Natural killer cell treated with Interleukin-12 subunit alpha and Interleukin-12 subunit beta and Interleukin-15 and Interleukin-18, amount 100 ng/mL, for 72 hours (primary cell): ENCODE results near the gene SYNGR3. TPM values are rescaled to one million over a fixed set of nuclear protein-coding genes. Genes with fewer than 3 reads are reported as not detected.
A peak's percentile ranks its signal among the peaks of the same experiment; 100 is the strongest.

Experiments used
- ATAC-seq, 2 donors: fragments of 150-1000 bp; cut with Tn5 transposase in 1 of 2; sonication (Bioruptor Pico), chemical (Tn5 transposase) in 1 of 2; 2 replicates each; pipeline ENCODE4 v1.10.0; 2021
- DNase-seq: peaks from one replicate; pipeline ENCODE4 v3.0.0; 2022; ENCODE audit warnings: low spot score
- H3K27ac Mint-ChIP-seq, 2 donors: 1 replicate in 1 of 2; 2 replicates in 1 of 2; pipeline ENCODE4 v1.8.0; 2022; ENCODE audit warnings: mixed read lengths in 2 of 2, mild to moderate bottlenecking in 1 of 2, moderate library complexity in 1 of 2
- H3K27me3 Mint-ChIP-seq, 2 donors: 1 replicate in 1 of 2; 2 replicates in 1 of 2; pipeline ENCODE4 v1.8.0; 2022; ENCODE audit warnings: mixed read lengths in 2 of 2
- H3K36me3 Mint-ChIP-seq: one replicate; pipeline ENCODE4 v1.8.0; 2022; ENCODE audit warnings: mixed read lengths
- H3K4me1 Mint-ChIP-seq, 2 donors: 1 replicate in 1 of 2; 2 replicates in 1 of 2; pipeline ENCODE4 v1.8.0; 2022; ENCODE audit warnings: low read depth in 2 of 2, mixed read lengths in 2 of 2, mild to moderate bottlenecking in 1 of 2
- H3K4me3 Mint-ChIP-seq: one replicate; pipeline ENCODE4 v1.8.0; 2022; ENCODE audit warnings: mixed read lengths
- H3K9me3 Mint-ChIP-seq: 2 replicates; pipeline ENCODE4 v1.8.0; 2022; ENCODE audit warnings: mixed read lengths
- total RNA-seq, 2 donors: library from RNA; stranded (reverse); gene quantifications; one replicate each; pipeline ENCODE4 v1.2.3, GENCODE V29; 2022

Gene SYNGR3, protein sequence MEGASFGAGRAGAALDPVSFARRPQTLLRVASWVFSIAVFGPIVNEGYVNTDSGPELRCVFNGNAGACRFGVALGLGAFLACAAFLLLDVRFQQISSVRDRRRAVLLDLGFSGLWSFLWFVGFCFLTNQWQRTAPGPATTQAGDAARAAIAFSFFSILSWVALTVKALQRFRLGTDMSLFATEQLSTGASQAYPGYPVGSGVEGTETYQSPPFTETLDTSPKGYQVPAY
- 10 to 100 TPM; 21.3 to 43.6 TPM for total RNA-seq

DNA sequence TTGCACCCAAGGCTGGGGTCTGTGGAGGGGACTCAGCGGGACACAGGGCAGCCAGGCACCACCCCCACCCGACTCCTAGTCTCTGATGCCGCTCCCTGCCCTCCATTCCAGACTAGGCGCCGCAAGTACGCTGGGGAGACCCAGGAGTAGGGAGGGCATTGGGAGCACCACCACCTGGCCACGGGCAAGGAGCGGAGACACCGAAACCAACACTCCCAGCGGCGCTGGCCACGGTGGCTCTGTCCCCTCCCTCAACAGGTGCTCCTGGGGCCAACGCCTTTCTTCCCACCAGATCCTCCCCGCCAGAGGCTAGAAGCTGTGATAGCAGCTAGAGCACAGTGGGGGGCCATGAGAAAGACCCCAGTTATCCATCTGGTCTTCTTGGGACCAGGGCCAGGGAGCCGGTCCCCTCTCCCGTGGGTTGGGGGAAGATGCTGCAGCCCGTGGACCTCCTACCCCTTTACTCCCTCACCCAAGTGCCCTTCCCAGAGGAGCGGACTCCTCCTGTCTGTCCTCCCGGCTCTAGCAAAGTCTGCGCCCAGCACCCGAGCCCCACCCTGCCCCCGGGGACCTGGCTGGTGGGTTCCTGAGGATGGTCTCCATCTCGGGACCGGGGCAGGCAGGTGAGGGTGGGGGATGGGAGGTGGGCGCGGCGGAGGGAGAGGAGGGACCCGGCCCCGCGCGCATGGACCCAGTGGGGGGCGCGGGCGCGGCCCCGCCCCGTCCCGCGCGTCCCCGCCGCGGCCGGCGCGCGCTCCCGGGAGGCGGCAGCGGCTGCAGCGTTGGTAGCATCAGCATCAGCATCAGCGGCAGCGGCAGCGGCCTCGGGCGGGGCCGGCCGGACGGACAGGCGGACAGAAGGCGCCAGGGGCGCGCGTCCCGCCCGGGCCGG, at the start of gene SYNGR3:
Gene SYNGR3 (plus strand): TSS at position 762 of the 892 bp plus-strand sequence. CDS start 133 bp downstream, outside the sequence.
- H3K27ac Mint-ChIP-seq, result peak within 1 kb of the TSS; percentile 65 to 69
- no peaks in the 10 kb centered on the region for H3K27me3 Mint-ChIP-seq
- DNase-seq (no peak), ATAC-seq (no peak)
- no peaks in the 10 kb centered on the region for H3K9me3 Mint-ChIP-seq
- peaks cover 11 to 32% of the 10 kb centered on the region in 2 donors for H3K4me1 Mint-ChIP-seq
- H3K4me3 Mint-ChIP-seq, result peak within 1 kb of the TSS; percentile 80
- no peaks in the 10 kb centered on the region for H3K36me3 Mint-ChIP-seq

DNA sequence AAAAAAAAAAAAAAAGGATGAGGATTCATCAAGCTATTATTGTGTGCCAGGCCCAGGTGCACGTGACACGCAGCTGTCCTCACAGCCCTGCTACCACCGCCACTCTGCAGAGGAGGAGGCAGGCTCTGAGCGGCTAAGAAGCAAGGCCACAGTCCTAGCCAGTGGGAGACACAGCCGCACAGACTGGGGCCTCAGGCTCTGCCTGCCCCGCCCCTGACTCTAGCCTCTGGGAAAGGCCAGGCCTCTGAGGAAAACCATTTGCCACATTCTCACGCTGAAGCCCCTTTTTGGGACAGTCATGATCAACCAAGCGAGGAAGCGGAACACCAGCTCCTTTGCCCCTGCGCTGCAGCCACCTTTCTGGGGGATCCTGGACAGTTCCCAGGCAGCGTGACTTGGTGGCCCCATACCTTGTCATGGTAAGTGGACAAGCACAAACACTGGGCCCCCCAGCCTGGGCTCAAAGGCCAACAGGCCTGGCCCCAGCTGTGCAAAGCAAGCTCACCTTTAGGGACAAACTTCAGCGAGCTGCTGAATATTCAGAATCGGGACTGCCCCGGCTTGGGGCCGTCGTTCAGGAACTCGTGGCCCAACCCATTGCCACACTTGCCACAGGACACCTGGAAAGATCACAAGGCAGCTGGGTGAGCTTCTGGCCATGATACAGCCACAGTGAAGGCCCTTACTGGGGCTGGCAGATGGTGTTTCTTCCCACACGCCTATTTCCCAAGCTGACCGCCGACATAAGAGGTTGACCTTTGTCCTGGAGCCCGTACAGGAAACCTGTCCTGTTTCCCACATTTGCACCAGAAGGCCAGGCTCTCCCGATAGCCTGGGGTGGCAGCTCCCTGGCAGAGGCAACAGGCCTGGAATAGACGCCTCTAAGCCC, 49.3 kb upstream of the SYNGR3 start:
- H3K36me3 Mint-ChIP-seq, result no peaks in the 10 kb centered on the region
- peaks cover 13 to 23% of the 10 kb centered on the region in 2 donors for H3K4me1 Mint-ChIP-seq
- ATAC-seq (no peak), DNase-seq (no peak)
- no peaks in the 10 kb centered on the region for H3K27me3 Mint-ChIP-seq
- no peak overlapping the region for H3K27ac Mint-ChIP-seq
- H3K9me3 Mint-ChIP-seq, result no peaks in the 10 kb centered on the region
- no peak overlapping the region for H3K4me3 Mint-ChIP-seq

DNA sequence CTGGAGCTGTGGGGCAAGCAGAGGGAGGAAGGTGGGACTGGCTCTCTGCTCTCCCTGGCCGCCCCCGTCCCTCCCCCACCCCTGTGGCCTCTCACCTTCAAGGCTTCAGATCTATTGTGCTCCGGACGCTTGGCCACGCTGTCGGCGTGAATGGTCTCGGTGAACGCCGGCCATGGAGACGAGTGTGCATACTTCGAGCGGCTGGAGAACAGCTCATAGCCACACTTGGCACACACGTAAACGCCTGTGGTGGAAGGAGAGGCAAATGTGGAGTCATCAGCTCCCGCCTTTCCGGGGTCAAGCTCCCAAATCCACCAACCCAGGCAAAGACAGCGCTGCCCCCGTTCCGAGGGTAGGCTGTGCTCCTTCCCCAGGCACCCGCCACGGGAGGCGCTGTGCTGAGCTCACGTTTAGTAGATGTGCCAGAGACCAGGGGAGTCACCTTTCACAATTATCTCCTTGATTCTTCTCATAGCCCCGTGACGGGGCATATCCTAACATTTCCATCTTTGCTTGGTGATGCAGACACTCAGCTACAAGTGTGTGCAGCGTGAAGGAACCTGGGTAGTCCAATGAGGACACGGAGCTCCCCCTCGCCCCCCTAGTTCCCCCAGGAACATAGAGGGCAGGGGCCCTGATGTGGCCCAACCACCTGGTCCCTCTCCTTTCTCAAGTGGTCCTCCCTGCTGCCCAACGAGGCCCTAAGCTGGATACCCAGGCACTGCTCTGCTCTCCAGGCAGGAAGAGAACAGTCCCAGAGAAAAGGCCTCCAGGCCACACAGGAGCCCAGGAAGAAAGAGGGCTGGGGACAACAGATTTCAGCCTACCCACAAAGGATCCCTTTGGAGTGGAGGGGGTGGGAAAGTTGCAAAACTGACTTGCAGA, 48.4 kb upstream of the SYNGR3 start:
- ATAC-seq (no peak), DNase-seq (no peak)
- Mint-ChIP-seq H3K4me3 (peak overlapping the region; percentile 87), H3K4me1 (peaks cover 13 to 23% of the 10 kb centered on the region in 2 donors), H3K9me3 (no peaks in the 10 kb centered on the region), H3K27me3 (no peaks in the 10 kb centered on the region), H3K27ac (no peak overlapping the region), H3K36me3 (no peaks in the 10 kb centered on the region)

DNA sequence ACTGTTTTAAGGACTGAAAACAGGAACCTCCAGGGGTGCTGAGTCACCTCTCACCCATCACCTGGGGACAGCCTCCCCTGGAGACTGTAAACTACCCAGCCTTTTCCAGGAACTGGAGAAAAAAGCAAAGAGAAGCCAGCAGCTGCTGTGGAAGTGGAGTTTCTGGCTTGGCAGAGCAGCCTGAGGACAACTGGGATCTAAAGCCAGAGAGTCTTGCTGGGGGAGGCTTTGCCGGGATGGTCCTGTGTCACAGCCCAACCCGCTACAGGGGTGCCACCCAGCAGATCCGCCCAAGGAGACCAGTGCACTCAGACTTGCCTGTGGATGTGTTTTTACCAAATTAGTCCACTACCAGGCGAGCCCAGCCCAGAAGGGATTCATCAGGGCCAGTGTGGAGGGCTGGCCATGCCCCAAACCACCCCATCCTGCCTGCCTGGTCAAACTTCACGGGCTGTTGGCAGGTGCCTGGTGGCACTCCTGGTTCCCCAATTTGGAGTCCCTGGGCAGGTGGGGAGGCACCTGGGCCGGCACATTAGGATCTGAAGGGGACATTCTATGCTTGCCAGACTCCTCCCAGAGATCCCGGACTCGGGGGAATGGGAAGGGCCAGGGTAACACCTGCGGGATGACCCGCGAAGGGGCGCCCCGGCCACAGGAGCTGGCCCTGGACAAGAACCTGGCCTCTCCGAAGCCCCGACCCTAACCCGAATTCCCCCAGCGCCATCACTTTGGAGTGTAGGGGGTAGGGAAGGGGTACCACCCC, 47.5 kb upstream of the SYNGR3 start:
- Mint-ChIP-seq H3K36me3 (no peaks in the 10 kb centered on the region), H3K9me3 (no peaks in the 10 kb centered on the region), H3K4me3 (peak overlapping the region; percentile 87), H3K27me3 (no peaks in the 10 kb centered on the region), H3K4me1 (peaks cover 13 to 23% of the 10 kb centered on the region in 2 donors), H3K27ac (peak overlapping the region; percentile 77 to 88)
- DNase-seq, result no peak
- no peak for ATAC-seq

DNA sequence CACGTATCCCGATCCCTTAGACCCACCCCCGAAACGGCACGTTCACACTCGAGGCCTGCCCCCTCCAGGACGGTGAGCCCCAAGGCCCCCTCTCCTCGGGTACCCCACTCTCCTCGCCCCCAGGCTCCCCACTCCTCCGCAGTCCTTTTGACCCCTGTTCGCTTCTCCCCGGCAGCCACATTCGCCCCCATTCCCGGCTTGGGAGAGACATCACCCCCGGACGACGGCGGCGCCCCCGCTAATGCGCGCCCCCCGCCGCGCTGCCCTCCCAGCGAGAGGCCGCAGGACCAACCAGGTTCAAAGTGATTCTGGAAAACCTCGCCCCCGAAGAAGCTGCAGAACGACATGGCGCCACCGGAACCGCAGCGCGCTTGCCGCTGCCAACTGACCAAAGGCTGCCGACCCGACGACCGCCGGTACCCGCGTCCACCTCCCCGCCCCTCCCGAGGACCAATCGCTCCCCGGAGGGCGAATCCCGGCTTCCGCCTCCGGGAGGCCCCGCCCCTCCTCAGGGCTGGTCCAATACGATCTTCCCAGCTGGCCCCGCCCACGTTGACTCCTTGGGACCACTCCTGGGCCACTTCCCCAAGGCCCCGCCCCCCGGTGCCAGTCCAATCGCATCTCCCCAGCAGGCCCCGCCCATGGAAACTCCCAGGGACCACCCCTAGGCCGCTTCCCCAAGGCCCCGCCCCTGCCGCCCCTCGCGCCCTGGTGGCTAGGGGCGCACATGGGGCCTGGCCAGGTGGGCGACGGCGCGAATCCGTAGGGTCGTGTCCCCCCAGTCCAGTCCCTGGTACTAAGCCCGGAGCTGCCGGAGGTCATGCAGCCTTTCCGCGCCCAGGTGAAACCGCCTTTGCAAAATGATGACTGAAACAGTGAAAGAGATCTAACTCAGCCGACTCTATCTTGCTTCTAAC, 46.7 kb upstream of the SYNGR3 start, which contains the start of gene MSRB1:
Gene MSRB1 (minus strand): TSS at position 390 of the 917 bp plus-strand sequence. CDS start 43 bp downstream, at position 347.
- peak; percentile 100 for DNase-seq
- Mint-ChIP-seq H3K9me3 (no peaks in the 10 kb centered on the region), H3K4me1 (peaks cover 13 to 23% of the 10 kb centered on the region in 2 donors), H3K27ac (peak within 1 kb of the TSS; percentile 77 to 88), H3K27me3 (no peaks in the 10 kb centered on the region), H3K4me3 (peak within 1 kb of the TSS; percentile 87), H3K36me3 (no peaks in the 10 kb centered on the region)
- ATAC-seq, result peak; percentile 98 to 99

DNA sequence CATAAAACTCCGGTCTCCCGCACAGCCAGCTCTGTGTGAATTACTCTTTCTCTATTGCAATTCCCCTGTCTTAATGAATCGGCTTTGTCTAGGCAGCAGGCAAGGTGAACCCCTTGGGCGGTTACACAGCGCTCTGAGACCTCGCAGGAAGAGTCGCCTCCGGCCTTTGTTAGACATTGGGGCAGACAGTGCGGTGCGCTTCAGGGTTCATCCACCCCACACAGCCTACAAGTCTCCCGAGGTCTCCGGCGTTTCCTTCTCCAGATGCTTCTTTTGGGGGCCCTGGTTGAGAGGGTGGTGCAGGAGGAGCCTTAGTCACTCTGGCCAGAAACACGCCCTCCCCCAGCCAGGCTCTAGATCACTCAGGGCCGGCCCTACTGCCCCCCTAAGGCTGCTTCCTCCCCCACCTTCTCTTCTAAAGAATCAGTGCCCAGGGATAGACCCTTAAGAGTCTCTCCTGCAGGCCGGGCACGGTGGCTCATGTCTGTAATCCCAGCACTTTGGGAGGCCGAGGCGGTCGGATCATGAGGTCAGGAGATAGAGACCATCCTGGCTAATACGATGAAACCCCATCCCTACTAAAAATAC, 45.1 kb upstream of the SYNGR3 start:
- Mint-ChIP-seq H3K36me3 (no peaks in the 10 kb centered on the region), H3K27ac (peak overlapping the region; percentile 77 to 88), H3K4me3 (peak overlapping the region; percentile 87), H3K4me1 (peaks cover 13 to 23% of the 10 kb centered on the region in 2 donors), H3K27me3 (no peaks in the 10 kb centered on the region), H3K9me3 (no peaks in the 10 kb centered on the region)
- DNase-seq (no peak), ATAC-seq (no peak)

DNA sequence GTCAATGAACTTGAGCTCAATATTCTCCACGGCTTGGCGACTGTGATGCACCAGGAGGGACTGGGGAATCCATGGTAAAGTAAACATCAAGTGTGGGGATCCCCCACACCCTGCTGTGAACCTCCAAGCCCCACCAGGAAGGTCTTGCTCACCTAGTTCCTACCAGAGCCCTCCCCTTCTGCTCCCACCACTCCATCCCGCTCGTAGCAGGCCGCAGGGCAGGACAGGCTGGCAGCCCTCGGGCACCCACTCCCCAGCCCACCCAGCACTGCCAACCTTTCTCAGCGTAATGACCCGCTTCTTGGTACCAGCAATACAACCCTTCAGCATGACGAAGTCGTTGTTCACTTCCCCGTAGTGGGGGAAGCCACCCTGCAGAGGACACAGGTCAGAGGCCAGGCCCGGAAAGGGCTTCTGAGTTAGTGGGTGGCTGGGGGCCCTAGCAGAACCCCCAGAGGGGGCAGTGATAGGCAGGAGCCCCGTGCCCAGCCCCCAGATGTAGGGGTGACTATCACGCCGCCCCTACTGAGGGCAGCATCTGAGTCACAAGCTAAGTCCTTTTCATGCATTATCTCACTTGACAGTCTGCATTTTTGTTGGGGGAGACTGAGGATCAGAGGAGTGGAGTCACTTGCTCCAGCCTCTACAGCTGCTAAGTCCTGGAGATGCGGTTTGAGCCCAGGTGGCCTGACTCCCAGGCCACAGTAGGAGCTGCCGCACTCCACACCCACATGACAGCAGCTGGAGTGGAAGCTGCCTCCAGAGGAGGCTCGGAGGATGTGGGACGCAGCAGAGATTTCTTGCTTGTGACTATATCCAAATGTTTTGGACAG, 44.0 kb upstream of the SYNGR3 start:
- DNase-seq (no peak), ATAC-seq (no peak)
- no peaks in the 10 kb centered on the region for H3K9me3 Mint-ChIP-seq
- no peak overlapping the region for H3K4me3 Mint-ChIP-seq
- no peaks in the 10 kb centered on the region for H3K27me3 Mint-ChIP-seq
- no peak overlapping the region for H3K27ac Mint-ChIP-seq
- no peaks in the 10 kb centered on the region for H3K36me3 Mint-ChIP-seq
- peaks cover 13 to 23% of the 10 kb centered on the region in 2 donors for H3K4me1 Mint-ChIP-seq

DNA sequence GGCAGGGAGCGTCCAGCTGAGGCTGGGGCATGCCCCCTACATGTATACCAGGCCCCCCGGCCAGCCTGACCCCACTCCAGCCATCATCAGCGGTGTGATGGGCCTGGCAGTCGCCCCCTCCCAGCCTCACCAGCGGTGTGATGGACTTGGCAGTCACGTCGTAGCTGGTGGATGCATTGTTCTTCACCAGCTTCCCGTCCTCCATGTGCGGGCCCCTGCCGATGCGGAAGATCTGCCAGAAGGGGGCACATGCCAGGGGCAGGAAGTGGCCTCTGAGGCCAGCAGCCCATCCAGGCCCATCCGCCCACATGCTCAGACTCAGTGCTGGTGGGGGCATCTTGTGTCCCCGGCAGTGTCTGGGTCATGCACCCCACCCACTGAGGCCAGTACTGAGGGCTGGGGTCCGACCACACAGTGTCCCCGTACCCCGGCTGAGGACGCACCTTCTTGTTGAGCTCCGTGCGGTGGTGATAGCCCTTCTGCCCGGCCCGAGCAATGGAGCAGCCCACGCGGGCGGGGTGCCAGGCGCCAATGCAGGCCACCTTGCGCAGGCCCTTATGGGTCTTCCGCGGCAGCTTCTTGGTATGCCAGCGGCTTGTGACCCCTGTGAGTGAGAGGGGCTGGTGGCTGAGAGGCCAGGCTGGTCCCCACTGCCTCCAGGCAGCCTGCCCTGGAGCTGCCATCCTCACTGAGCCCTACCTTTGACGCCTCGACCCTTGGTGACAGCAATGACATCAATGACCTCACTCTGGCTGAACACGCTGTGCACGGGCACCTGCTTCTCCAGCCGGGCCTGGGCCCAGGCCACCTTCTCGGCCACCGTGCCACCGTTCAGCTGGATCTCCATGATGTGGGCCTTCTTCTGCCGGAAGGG, 43.0 kb upstream of the SYNGR3 start:
- no peaks in the 10 kb centered on the region for H3K27me3 Mint-ChIP-seq
- no peak overlapping the region for H3K4me3 Mint-ChIP-seq
- no peaks in the 10 kb centered on the region for H3K36me3 Mint-ChIP-seq
- peaks cover 10 to 22% of the 10 kb centered on the region in 2 donors for H3K4me1 Mint-ChIP-seq
- H3K9me3 Mint-ChIP-seq, result no peaks in the 10 kb centered on the region
- ATAC-seq (no peak), DNase-seq (no peak)
- no peak overlapping the region for H3K27ac Mint-ChIP-seq

DNA sequence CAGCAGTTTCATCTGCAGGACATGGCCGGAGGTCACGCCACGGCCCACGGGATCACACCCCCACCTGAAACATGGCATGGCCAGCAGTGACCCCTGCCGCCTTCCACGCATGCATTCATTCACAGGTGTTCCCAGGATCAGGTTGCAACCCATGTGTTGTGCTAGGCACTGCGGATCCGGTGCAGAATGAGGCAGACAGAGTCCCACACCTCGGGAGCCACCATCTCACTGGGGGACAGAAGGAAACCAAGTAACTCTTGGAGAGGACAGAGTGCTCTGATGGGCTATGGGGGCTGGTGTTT, 42.5 kb upstream of the SYNGR3 start:
- Mint-ChIP-seq H3K36me3 (no peaks in the 10 kb centered on the region), H3K27me3 (no peaks in the 10 kb centered on the region), H3K9me3 (no peaks in the 10 kb centered on the region), H3K4me3 (no peak overlapping the region), H3K27ac (no peak overlapping the region), H3K4me1 (peaks cover 10 to 17% of the 10 kb centered on the region in 2 donors)
- no peak for DNase-seq
- no peak for ATAC-seq

DNA sequence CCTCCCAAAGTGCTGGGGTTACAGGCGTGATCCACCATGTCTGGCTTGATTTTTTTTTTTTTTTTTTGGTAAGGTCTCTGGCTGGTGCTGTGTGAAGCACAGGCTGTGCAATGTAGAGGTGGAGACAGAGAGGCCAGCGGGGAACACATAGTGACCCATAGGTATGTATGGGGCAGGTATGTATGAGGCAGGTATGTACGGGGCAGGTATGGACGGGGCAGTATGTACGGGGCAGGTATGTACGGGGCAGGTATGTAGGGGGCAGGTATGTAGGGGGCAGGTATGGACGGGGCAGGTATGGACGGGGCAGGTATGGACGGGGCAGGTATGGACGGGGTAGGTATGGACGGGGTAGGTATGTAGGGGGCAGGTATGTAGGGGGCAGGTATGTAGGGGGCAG, 40.3 kb upstream of the SYNGR3 start:
- H3K27ac Mint-ChIP-seq, result no peak overlapping the region
- H3K4me1 Mint-ChIP-seq, result peaks cover under 1 to 2% of the 10 kb centered on the region in 2 donors
- no peak overlapping the region for H3K4me3 Mint-ChIP-seq
- no peak for ATAC-seq
- no peaks in the 10 kb centered on the region for H3K36me3 Mint-ChIP-seq
- H3K9me3 Mint-ChIP-seq, result no peaks in the 10 kb centered on the region
- DNase-seq, result no peak
- H3K27me3 Mint-ChIP-seq, result no peaks in the 10 kb centered on the region
